ENCODE data around the gene POLDIP2.
A peak's percentile ranks its signal among the peaks of the same experiment; 100 is the strongest.
"Not testable (repeated sequence)": the region's sequence is repeated elsewhere in the genome, so short reads cannot be mapped to it uniquely, and the experiment has no call there.

The POLDIP2 gene

DNA sequence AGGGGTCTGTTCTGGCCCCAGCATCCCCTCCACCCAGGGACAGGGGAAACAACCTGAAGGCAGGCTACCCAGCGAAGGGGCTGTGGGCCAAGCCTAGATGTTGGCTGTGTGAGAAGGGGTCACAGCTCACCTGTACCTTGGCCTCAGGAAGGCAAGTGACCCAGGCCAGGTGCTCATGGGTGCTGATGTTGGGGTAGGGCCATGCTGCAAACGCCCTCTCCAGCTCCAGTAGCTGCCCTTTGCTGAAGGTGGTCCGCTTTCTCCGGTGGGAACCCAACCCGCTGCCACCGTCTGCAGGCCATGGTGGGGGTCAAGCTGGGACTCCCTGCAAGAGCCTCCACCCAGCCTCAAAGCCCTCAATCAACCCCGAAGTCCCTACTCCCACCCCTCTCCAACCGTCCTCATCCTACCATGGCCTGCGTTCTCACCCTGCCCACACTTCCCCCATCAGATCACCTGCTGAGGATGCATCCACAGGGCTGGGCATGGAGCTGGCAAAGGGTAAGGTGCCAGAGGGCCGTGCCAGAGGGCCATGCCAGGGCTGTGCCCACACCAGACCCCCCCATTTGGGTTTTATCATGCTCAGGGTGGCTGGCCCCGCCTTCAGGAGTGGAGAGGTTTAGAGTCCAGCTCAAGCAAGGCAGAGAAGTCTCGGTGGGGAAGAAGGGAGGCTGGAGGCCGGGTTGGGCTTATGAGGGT is 7.5 kb upstream of the POLDIP2 start, which contains the start of gene SEBOX:
Gene SEBOX (minus strand): TSS at position 535 of the 699 bp plus-strand sequence. CDS start 48 bp downstream, at position 487.
- DNase-seq = no peak

- no peak for DNase-seq
Measured at GRCh38 chr17:28363776-28364650, 6.7 kb upstream of the POLDIP2 start.

DNA sequence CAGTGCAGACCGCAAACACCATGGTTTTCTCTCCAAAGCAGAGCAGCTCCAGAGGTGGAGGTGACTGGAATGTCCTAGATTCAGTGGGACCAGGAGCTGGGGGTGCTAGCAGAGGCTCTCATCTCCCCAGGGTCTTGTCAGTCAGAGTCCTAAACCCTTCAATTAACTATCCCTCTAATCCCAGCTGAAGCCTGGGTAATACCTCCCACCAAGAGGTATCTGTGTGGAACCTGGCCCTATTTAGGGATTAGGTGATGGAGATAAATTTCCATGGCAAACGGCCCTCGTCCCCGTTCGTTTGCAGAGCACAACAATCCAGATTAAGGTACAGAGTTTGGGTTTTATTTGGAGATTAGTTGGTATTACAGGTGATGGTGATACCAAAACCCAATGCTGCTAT is 5.9 kb upstream of the POLDIP2 start:
- DNase-seq = no peak

DNA sequence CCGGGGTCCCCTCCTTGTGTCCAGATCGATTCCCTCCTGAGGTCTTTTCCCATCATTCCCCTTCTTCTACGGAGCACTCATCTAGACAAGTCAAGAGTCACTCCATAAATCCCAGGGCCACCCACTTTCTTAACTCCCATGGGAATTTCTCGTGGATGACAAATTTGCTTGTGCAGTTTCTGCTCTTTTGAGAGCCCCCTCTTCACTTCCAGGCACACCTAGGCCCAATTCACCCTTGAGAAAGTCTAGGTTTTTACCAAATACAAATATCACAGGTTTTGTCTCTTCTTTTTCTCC is 522 bp upstream of the POLDIP2 start:
- DNase-seq = no peak

- DNase-seq = no peak
Measured at GRCh38 chr17:28350271-28350670, 7.1 kb downstream of the POLDIP2 start.

DNA sequence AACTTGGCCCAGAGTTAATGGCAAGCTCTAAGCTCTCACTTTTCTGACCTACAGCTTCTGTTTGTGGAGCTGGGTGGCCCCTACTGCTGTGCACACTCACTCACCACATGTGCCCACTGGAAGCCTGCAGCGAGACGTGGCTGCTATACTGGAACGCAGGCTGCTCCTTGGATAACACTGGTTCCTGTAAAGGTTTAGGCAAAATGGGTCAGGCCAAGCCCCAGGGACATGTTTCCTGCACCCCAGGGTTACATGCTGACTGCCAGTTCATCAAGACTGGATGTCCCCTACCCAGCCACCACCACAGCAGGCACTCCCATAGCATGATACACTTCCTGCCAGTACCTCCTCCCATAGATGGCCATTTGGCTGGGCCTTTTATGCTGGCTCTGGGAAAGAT is 8.3 kb downstream of the POLDIP2 start:
- DNase-seq = no peak

- no peak for DNase-seq
Measured at GRCh38 chr17:28347261-28347891, 10.0 kb downstream of the POLDIP2 start.

DNA sequence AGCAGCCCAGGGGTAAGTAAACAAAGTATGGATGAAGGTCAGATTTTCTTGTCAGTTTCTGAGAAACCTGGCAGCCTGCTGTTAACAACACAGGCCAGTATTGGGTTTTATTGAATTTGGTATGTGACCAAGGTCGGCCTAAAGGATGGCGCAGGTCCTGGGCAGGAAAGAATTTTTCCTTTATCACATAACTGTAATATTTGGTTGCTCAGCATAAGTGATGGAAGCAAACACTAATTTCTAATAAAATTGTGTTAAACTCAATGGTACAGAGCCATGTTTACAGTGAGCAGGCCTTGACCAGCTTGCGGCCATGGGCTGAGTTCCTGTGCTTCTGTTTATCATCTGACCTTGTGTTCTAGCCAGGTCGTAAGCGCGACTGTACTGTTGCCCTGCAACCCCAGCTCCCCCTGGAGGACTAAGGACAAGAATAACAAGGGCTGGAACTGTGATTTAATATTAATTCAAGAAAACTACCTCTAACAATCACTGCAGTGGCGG is 10.5 kb downstream of the POLDIP2 start:
- DNase-seq = no peak

GRCh38 chr17:28346199-28346580 is 11.1 kb downstream of the POLDIP2 start:
- no peak for DNase-seq

GRCh38 chr17:28345419-28346198 is 11.7 kb downstream of the POLDIP2 start:
- DNase-seq = no peak

- no peak for DNase-seq
Measured at GRCh38 chr17:28344435-28344901, 12.9 kb downstream of the POLDIP2 start.

- DNase-seq = no peak
Measured at GRCh38 chr17:28344011-28344410, 13.3 kb downstream of the POLDIP2 start.

- no peak for DNase-seq
Measured at GRCh38 chr17:28343491-28343932, 13.8 kb downstream of the POLDIP2 start.

- DNase-seq = no peak
Measured at GRCh38 chr17:28342313-28342712, 15.0 kb downstream of the POLDIP2 start.

- DNase-seq = no peak
Measured at GRCh38 chr17:28341516-28341915, 15.8 kb downstream of the POLDIP2 start.

- DNase-seq = no peak
Measured at GRCh38 chr17:28340374-28340773, 17.0 kb downstream of the POLDIP2 start.

GRCh38 chr17:28339431-28339830 is 17.9 kb downstream of the POLDIP2 start:
- DNase-seq = no peak

DNA sequence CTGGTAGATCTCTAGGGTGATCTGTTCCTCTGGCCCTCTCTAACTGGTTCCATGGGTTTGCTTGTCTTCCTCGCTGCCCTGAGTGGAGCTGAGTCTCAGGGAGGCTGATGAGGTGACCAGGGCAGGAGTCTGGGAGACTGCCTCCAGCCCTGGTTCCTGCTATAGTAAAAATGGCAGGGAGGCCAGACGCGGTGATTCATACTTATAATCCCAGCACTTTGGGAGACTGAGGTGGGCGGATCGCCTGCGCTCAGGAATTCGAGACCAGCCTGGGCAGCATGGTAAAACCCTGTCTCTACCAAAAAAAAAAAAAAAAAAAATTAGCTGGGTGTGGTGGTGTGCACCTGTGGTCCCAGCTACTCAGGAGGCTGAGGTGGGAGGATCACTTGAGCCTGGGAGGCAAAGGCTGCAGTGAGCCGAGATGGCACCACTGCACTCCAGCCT is 18.5 kb downstream of the POLDIP2 start:
- not testable (repeated sequence) for DNase-seq

- no peak for DNase-seq
Measured at GRCh38 chr17:28338056-28338768, 19.1 kb downstream of the POLDIP2 start.

GRCh38 chr17:28335959-28336871 is 21.1 kb downstream of the POLDIP2 start:
- DNase-seq = peak in 1 of 2 experiments; percentile 15
